ENCODE data around the gene SMARCC1. TPM values are rescaled to one million over a fixed set of nuclear protein-coding genes. Genes with fewer than 3 reads are reported as not detected.

The SMARCC1 gene
- total RNA-seq, 6 donors from 2014 or later = 33.1 to 58.2 (median 49.4) TPM

- Histone ChIP-seq H3K9me3 (no peaks in the 10 kb centered on the region), H3K27ac (no peak overlapping the region), H3K4me3 (no peak overlapping the region), H3K36me3 (no peaks in the 10 kb centered on the region), H3K27me3 (no peaks in the 10 kb centered on the region), H3K4me1 (no peaks in the 10 kb centered on the region)
- DNase-seq = no peak
- 70 to 82% methylated on average over 4 of the region's 4 CpGs for WGBS, 2 donors
- no peak for ATAC-seq (ENCODE audit: low FRiP score in 2 of 2)
- no peak for TF ChIP-seq EP300 (IDR thresholded peaks at IDR 0.05)
These were observed 214.5 kb downstream of the SMARCC1 start for GRCh38 chr3:47567149-47567548.

- H3K36me3 ChIP-seq = no peaks in the 10 kb centered on the region
- whole genome bisulfite sequencing, 2 donors = 86 to 95% methylated on average over 9 of the region's 9 CpGs
- no peaks in the 10 kb centered on the region for H3K9me3 ChIP-seq
- H3K27me3 ChIP-seq = no peaks in the 10 kb centered on the region
- H3K4me3 ChIP-seq = no peak overlapping the region
- ATAC-seq (ENCODE audit: low FRiP score in 2 of 2) (peak in 1 of 2 donors; percentile 52), DNase-seq (no peak)
- H3K4me1 ChIP-seq = no peaks in the 10 kb centered on the region
- TF ChIP-seq EP300 (IDR thresholded peaks at IDR 0.05) (no peak), POLR2AphosphoS5 (IDR thresholded peaks at IDR 0.05) (no peak), CTCF (IDR thresholded peaks at IDR 0.05) (no peak), POLR2A (IDR thresholded peaks at IDR 0.05) (no peak)
- H3K27ac ChIP-seq = no peak overlapping the region
These were observed 215.0 kb downstream of the SMARCC1 start for GRCh38 chr3:47566667-47567066.

- no peak for ATAC-seq (ENCODE audit: low FRiP score in 2 of 2)
- TF ChIP-seq CTCF (IDR thresholded peaks at IDR 0.05) (no peak), POLR2AphosphoS5 (IDR thresholded peaks at IDR 0.05) (no peak), POLR2A (IDR thresholded peaks at IDR 0.05) (no peak), EP300 (IDR thresholded peaks at IDR 0.05) (no peak)
- Histone ChIP-seq H3K4me3 (no peak overlapping the region), H3K27me3 (no peaks in the 10 kb centered on the region), H3K27ac (no peak overlapping the region), H3K4me1 (no peaks in the 10 kb centered on the region), H3K36me3 (no peaks in the 10 kb centered on the region), H3K9me3 (no peaks in the 10 kb centered on the region)
- no peak for DNase-seq
- 78 to 84% methylated on average over 18 to 19 of the region's 19 CpGs for WGBS, 2 donors
These were observed 215.8 kb downstream of the SMARCC1 start for GRCh38 chr3:47565734-47566550.

GRCh38 chr3:47556351-47556750, 225.3 kb downstream of the SMARCC1 start:
- ATAC-seq (ENCODE audit: low FRiP score in 2 of 2) (no peak), DNase-seq (no peak)
- no peak overlapping the region for H3K27ac ChIP-seq
- H3K36me3 ChIP-seq = no peaks in the 10 kb centered on the region
- TF ChIP-seq EP300 (IDR thresholded peaks at IDR 0.05) (no peak), POLR2A (IDR thresholded peaks at IDR 0.05) (no peak), CTCF (IDR thresholded peaks at IDR 0.05) (no peak), POLR2AphosphoS5 (IDR thresholded peaks at IDR 0.05) (no peak)
- 76 to 92% methylated on average over 2 of the region's 2 CpGs for WGBS, 2 donors
- no peaks in the 10 kb centered on the region for H3K9me3 ChIP-seq
- H3K27me3 ChIP-seq = no peaks in the 10 kb centered on the region
- H3K4me1 ChIP-seq = no peaks in the 10 kb centered on the region
- no peak overlapping the region for H3K4me3 ChIP-seq

GRCh38 chr3:47554335-47554734, 227.4 kb downstream of the SMARCC1 start:
- Histone ChIP-seq H3K27me3 (no peaks in the 10 kb centered on the region), H3K36me3 (no peaks in the 10 kb centered on the region), H3K27ac (no peak overlapping the region), H3K9me3 (no peaks in the 10 kb centered on the region), H3K4me3 (no peak overlapping the region), H3K4me1 (no peaks in the 10 kb centered on the region)
- WGBS, 2 donors = 70 to 88% methylated on average over 4 to 6 of the region's 6 CpGs
- no peak for TF ChIP-seq POLR2AphosphoS5 (IDR thresholded peaks at IDR 0.05)
- TF ChIP-seq CTCF (IDR thresholded peaks at IDR 0.05) = no peak
- no peak for TF ChIP-seq POLR2A (IDR thresholded peaks at IDR 0.05)
- TF ChIP-seq EP300 (IDR thresholded peaks at IDR 0.05) = no peak
- no peak for ATAC-seq (ENCODE audit: low FRiP score in 2 of 2)
- DNase-seq = no peak

Measured in upper lobe of left lung (tissue), 6 donors.